CD14-positive monocyte (primary cell): ENCODE results near the gene NPW. TPM values are rescaled to one million over a fixed set of nuclear protein-coding genes. Genes with fewer than 3 reads are reported as not detected.
A peak's percentile ranks its signal among the peaks of the same experiment; 100 is the strongest.

Experiments
- DNase-seq, 3 donors: peaks; one replicate each; pipeline ENCODE4 v3.0.0-alpha.2; 2011 to 2022
- H2AFZ ChIP-seq: 2 replicates; pipeline ENCODE4 v1.6.0; 2012; ENCODE audit warnings: mild to moderate bottlenecking, low read depth, low read length, inconsistent platforms; ENCODE audit not compliant: insufficient read depth, poor library complexity, severe bottlenecking
- H3K27ac ChIP-seq, 2 donors: 1 replicate in 1 of 2; 2 replicates in 1 of 2; pipeline ENCODE4 v1.5.1; 2012 to 2013; ENCODE audit warnings: low read length in 2 of 2, control low read depth in 1 of 2, inconsistent platforms in 1 of 2, low read depth in 1 of 2, mild to moderate bottlenecking in 1 of 2
- H3K27me3 ChIP-seq, 2 donors: one replicate each; pipeline versions ENCODE4 v1.6.0 to v1.6.1; 2011 to 2013; ENCODE audit warnings: low read length in 2 of 2; ENCODE audit not compliant: control insufficient read depth in 2 of 2, insufficient read depth in 2 of 2
- H3K36me3 ChIP-seq, 2 donors: replicated peaks in 1 of 2; 1 replicate in 1 of 2; 2 replicates in 1 of 2; pipeline versions ENCODE4 v1.5.1 to v1.6.1; 2012 to 2013; ENCODE audit warnings: low read length in 2 of 2, control low read depth in 1 of 2, inconsistent platforms in 1 of 2, mild to moderate bottlenecking in 1 of 2; ENCODE audit not compliant: insufficient read depth in 2 of 2, control insufficient read depth in 1 of 2
- H3K4me1 ChIP-seq, 2 donors: 1 replicate in 1 of 2; 2 replicates in 1 of 2; pipeline versions ENCODE4 v1.5.1 to v1.6.1; 2012 to 2013; ENCODE audit warnings: low read length in 2 of 2, control low read depth in 1 of 2, inconsistent platforms in 1 of 2, mild to moderate bottlenecking in 1 of 2, moderate library complexity in 1 of 2; ENCODE audit not compliant: insufficient read depth in 2 of 2, control insufficient read depth in 1 of 2
- H3K4me2 ChIP-seq: replicated peaks from 2 replicates; pipeline ENCODE3; 2012; ENCODE audit warnings: low read length, moderate library complexity, mild to moderate bottlenecking; ENCODE audit not compliant: poor library complexity, severe bottlenecking; ENCODE audit errors: extremely low read depth
- H3K4me3 ChIP-seq, 3 experiments: fragments of 200-600 bp in 1 of 3; sonication (generic) in 1 of 3; replicated peaks in 1 of 3; 1 replicate in 2 of 3; 2 replicates in 1 of 3; pipeline ENCODE4 v1.5.1; 2011 to 2013; ENCODE audit warnings: low read length in 3 of 3, mild to moderate bottlenecking in 3 of 3, control low read depth in 2 of 3, low read depth in 2 of 3, inconsistent platforms in 1 of 3, moderate library complexity in 1 of 3
- H3K79me2 ChIP-seq: 2 replicates; pipeline ENCODE4 v1.6.0; 2012; ENCODE audit warnings: mild to moderate bottlenecking, control low read depth, inconsistent platforms, low read length, moderate library complexity; ENCODE audit not compliant: insufficient read depth
- H3K9ac ChIP-seq: 2 replicates; pipeline ENCODE4 v1.6.0; 2017; ENCODE audit warnings: low read length, mild to moderate bottlenecking; ENCODE audit not compliant: insufficient read depth, poor library complexity, severe bottlenecking
- H3K9me3 ChIP-seq, 2 donors: replicated peaks in 1 of 2; 1 replicate in 1 of 2; 2 replicates in 1 of 2; pipeline versions ENCODE4 v1.5.1 to v1.6.1; 2012 to 2013; ENCODE audit warnings: low read length in 2 of 2, control low read depth in 1 of 2; ENCODE audit not compliant: control insufficient read depth in 1 of 2, insufficient read depth in 1 of 2
- H4K20me1 ChIP-seq: 2 replicates; pipeline ENCODE4 v1.6.0; 2012; ENCODE audit warnings: mild to moderate bottlenecking, low read length, control low read depth, moderate library complexity; ENCODE audit not compliant: insufficient read depth
- H3K27ac Mint-ChIP-seq, 7 donors: one replicate each; pipeline ENCODE4 v1.8.0; 2020; ENCODE audit warnings: mild to moderate bottlenecking in 7 of 7, mixed read lengths in 7 of 7, moderate library complexity in 6 of 7, inconsistent platforms in 2 of 7
- H3K27me3 Mint-ChIP-seq, 3 donors: one replicate each; pipeline ENCODE4 v1.8.0; 2021 to 2022; ENCODE audit warnings: low read depth in 3 of 3, mild to moderate bottlenecking in 3 of 3, mixed read lengths in 3 of 3, moderate library complexity in 3 of 3, inconsistent platforms in 1 of 3
- H3K36me3 Mint-ChIP-seq, 2 donors: one replicate each; pipeline ENCODE4 v1.8.0; 2020; ENCODE audit warnings: mixed read lengths in 2 of 2, inconsistent platforms in 1 of 2, mild to moderate bottlenecking in 1 of 2
- H3K4me1 Mint-ChIP-seq: one replicate; pipeline ENCODE4 v1.8.0; 2020; ENCODE audit warnings: mild to moderate bottlenecking, mixed read lengths
- H3K4me3 Mint-ChIP-seq, 2 donors: one replicate each; pipeline ENCODE4 v1.8.0; 2020; ENCODE audit warnings: mild to moderate bottlenecking in 2 of 2, mixed read lengths in 2 of 2, moderate library complexity in 1 of 2
- H3K9me3 Mint-ChIP-seq, 7 donors: one replicate each; pipeline ENCODE4 v1.8.0; 2020 to 2022; ENCODE audit warnings: mixed read lengths in 7 of 7, mild to moderate bottlenecking in 6 of 7, moderate library complexity in 6 of 7, inconsistent platforms in 2 of 7
- WGBS: methylation state at CpG from one replicate; pipeline ENCODE4 v1.1.5; 2013; ENCODE audit warnings: missing lambda C conversion rate; ENCODE audit not compliant: insufficient coverage; 5-methylcytosine and 5-hydroxymethylcytosine counted together
- intact Hi-C, 2 donors: fragments of 100-400 bp; cut with micrococcal nuclease; formaldehyde crosslinking; loops; one replicate each; pipeline versions ENCODE4 v1.15.0 to v1.15.1; 2023
- polyA plus RNA-seq, 3 donors: library from polyadenylated mRNA; depleted of rRNA in 1 of 3; unstranded in 2 of 3; stranded (reverse) in 1 of 3; fragments of 300-500 nt in 2 of 3; fragments of >200 nt in 1 of 3; fragmentation: Illumina TruSeq in 2 of 3; gene quantifications; 1 replicate in 2 of 3; 2 replicates in 1 of 3; pipeline ENCODE4 v1.2.3, GENCODE V29; 2012 to 2021
- TF ChIP-seq, protein P1 (sequence below): fragments of 200-600 bp; IDR thresholded peaks from one replicate; pipeline ENCODE4 v1.8.0; 2022; ENCODE audit warnings: antibody characterized with exemption, mild to moderate bottlenecking

The NPW gene
- polyA plus RNA-seq, 3 donors: not detected

DNA sequence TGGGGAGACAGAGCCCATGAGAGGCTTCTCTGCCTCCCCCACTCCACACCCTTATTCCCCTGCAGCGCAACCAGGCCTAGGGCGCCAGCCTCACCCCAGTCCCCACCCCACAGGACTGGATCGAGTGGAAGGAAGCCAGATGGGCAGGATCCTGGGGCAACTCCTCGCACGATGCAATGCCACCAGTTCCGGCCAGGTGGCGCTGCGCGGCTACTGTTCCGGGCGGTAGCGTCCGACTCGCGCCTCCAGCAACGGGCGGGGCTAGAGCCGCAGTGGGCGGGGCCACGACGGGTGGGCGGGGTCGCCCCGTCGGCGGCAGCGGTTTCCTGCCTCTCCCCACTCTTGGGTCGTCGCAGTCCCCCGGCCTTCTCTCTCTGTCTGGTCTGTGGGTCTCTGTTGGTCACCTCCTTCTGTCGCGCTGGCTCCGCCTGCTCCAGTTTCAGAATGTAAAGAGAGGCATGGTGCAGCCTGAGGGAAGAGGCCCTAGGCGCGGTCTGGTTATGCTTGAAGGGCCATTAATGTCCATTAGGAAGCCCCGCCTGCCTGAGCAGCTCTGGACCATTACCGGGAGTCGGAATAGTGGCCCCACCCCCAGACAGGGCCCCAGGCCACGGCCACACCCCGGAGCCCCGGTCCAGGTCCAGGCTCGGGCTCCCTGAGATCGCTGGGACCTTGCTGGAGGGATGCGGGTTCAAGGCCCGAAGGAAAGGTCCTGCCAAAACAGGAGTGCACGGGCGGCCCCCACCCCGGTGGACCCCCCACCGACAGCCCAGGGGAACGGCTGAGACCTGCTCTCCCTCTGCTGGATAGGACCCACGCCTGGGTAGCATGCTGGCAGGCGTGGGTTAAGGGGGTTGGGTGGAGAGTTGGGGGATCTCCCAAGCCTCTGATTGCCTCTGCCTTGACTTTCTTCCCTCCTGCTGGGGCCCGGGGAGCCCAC, 3.8 kb downstream of the NPW start:
- Mint-ChIP-seq H3K4me3 (peak overlapping the region; percentile 80 to 92), H3K27ac (peak overlapping the region in 3 of 7 donors; percentile 68 to 89 (median 87)), H3K36me3 (peaks cover 5 to 6% of the 10 kb centered on the region in 2 donors), H3K27me3 (peaks cover 52 to 80% (median 72%) of the 10 kb centered on the region in 3 donors), H3K9me3 (peaks cover 3 to 23% (median 11%) of the 10 kb centered on the region in 7 donors), H3K4me1 (peaks cover 23% of the 10 kb centered on the region)
- peak overlapping the region; percentile 80 for H3K4me2 ChIP-seq
- H3K9me3 ChIP-seq: peaks cover 0 to 9% of the 10 kb centered on the region in 2 donors
- H3K27me3 ChIP-seq: peaks cover 23 to 63% of the 10 kb centered on the region in 2 donors
- peak overlapping the region in 1 of 2 donors; percentile 9 for H3K27ac ChIP-seq
- H3K4me1 ChIP-seq: peaks cover 15 to 32% of the 10 kb centered on the region in 2 donors
- intact Hi-C loops: loop anchor here in 1 of 2 donors (5.0 kb wide), 1 partner anchor 129 kb away; no protein-coding TSS in a partner anchor
- peak overlapping the region; percentile 81 for H2AFZ ChIP-seq
- no peaks in the 10 kb centered on the region for H4K20me1 ChIP-seq
- TF ChIP-seq, protein P1, sequence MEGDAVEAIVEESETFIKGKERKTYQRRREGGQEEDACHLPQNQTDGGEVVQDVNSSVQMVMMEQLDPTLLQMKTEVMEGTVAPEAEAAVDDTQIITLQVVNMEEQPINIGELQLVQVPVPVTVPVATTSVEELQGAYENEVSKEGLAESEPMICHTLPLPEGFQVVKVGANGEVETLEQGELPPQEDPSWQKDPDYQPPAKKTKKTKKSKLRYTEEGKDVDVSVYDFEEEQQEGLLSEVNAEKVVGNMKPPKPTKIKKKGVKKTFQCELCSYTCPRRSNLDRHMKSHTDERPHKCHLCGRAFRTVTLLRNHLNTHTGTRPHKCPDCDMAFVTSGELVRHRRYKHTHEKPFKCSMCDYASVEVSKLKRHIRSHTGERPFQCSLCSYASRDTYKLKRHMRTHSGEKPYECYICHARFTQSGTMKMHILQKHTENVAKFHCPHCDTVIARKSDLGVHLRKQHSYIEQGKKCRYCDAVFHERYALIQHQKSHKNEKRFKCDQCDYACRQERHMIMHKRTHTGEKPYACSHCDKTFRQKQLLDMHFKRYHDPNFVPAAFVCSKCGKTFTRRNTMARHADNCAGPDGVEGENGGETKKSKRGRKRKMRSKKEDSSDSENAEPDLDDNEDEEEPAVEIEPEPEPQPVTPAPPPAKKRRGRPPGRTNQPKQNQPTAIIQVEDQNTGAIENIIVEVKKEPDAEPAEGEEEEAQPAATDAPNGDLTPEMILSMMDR: peak; percentile 95
- WGBS: 14% methylated on average over 38 of the region's 53 CpGs
- H3K36me3 ChIP-seq: no peaks in the 10 kb centered on the region
- peak; percentile 87 to 91 (median 89) for DNase-seq
- no peaks in the 10 kb centered on the region for H3K79me2 ChIP-seq
- H3K9ac ChIP-seq: peak overlapping the region; percentile 24
- peak overlapping the region; percentile 5 to 72 (median 47) for H3K4me3 ChIP-seq

DNA sequence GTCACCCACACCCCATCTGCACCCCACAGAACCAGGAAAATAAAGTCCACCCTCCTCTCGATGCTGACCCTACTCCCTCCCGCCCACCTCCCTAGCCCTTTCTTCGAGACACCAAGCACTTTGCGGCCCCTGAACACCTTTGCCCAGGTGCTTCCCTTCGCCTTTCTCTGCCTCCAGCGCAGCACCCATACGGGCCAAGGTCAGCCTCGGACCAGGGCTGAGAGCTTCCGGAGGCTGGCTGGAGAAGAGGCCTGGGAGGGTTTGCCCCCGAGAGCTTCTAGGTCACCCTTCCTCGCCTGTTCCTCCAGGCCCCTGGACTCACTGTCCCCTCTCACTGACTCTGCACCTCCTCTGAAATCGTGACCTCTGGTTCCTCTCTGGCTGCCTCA, 4.4 kb downstream of the NPW start:
- Histone ChIP-seq H3K4me2 (peak overlapping the region; percentile 80), H3K27ac (no peak overlapping the region), H3K9ac (no peak overlapping the region), H3K4me3 (no peak overlapping the region), H3K27me3 (peaks cover 20 to 65% of the 10 kb centered on the region in 2 donors), H3K9me3 (peaks cover 0 to 9% of the 10 kb centered on the region in 2 donors), H3K79me2 (no peaks in the 10 kb centered on the region), H3K36me3 (no peaks in the 10 kb centered on the region), H4K20me1 (no peaks in the 10 kb centered on the region), H3K4me1 (peaks cover 15 to 32% of the 10 kb centered on the region in 2 donors), H2AFZ (no peak overlapping the region)
- peaks cover 23% of the 10 kb centered on the region for H3K4me1 Mint-ChIP-seq
- WGBS: 83% methylated on average over 10 of the region's 12 CpGs
- peak overlapping the region in 1 of 7 donors; percentile 68 for H3K27ac Mint-ChIP-seq
- H3K27me3 Mint-ChIP-seq: peaks cover 53 to 80% (median 72%) of the 10 kb centered on the region in 3 donors
- TF ChIP-seq, protein P1: no peak
- peaks cover 3 to 18% (median 9%) of the 10 kb centered on the region in 7 donors for H3K9me3 Mint-ChIP-seq
- intact Hi-C loops: loop anchor here in 1 of 2 donors (5.0 kb wide), 1 partner anchor 128 kb away; no protein-coding TSS in a partner anchor
- DNase-seq: no peak
- H3K4me3 Mint-ChIP-seq: peak overlapping the region in 1 of 2 donors; percentile 69
- peaks cover 5 to 6% of the 10 kb centered on the region in 2 donors for H3K36me3 Mint-ChIP-seq
